IPS-18c (cell line): ENCODE data around the gene TMEM266.

Experiments used
- H3K4me3 ChIP-seq: 2 replicates; pipeline ENCODE4 v1.7.0; 2013; ENCODE audit warnings: low read depth, mild to moderate bottlenecking, low read length, moderate library complexity; ENCODE audit not compliant: insufficient read depth
- H3K9me3 ChIP-seq: one replicate; pipeline ENCODE4 v1.6.1; 2013; ENCODE audit warnings: mild to moderate bottlenecking, low read length, moderate library complexity; ENCODE audit not compliant: control insufficient read depth, insufficient read depth

TMEM266 gene

DNA sequence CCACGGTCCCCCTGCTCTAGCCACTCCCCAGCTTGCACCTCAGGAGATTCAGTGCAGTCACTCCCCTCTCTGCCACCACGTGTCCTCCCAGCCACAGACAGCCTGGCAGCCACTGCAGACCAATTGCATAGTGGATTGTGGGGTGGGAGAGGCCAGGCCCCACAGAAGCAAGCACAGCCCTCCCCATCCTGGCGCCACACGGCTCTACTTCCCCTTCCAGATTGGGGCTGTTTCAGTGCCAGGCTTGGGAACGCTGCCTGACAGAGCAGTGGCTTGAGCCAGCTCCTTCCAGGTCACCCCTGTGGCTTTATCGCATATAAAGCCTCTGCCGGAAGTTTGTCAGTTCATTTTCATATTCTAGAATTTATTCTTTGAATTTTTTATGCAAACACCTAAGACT lies 90.7 kb downstream of the TMEM266 start:
- Histone ChIP-seq H3K9me3 (no peaks in the 10 kb centered on the region), H3K4me3 (no peak overlapping the region)

DNA sequence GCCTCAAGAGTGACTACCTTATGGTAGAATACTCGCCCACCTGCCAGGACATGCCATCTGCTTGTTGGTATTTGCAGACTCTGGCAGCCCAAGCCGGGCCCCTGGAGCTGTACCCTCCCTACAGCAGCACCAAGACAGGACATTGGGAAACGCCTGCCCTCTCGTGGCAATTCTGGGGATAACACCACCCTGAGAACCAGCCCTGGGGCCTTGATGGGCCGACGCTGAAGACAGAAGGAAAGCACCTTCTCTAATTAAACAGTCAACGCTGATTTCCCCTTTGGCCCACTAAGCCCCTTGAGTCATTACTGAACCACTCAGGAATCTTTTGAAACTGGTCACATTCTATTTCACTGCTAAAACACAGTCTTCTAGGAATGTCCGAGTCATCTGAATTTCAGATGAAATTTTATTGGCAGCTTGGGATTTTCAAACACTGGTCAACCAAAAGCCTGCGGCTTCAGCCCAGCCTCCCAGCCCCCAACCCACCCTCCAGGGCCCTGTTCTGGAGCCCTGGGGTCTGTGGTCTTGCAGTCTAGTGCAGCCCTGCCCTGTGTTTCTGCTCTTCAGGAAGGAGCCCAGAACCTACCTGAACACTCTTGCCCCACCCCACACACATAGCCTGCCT lies 91.3 kb downstream of the TMEM266 start:
- H3K4me3 ChIP-seq, result no peak overlapping the region

DNA sequence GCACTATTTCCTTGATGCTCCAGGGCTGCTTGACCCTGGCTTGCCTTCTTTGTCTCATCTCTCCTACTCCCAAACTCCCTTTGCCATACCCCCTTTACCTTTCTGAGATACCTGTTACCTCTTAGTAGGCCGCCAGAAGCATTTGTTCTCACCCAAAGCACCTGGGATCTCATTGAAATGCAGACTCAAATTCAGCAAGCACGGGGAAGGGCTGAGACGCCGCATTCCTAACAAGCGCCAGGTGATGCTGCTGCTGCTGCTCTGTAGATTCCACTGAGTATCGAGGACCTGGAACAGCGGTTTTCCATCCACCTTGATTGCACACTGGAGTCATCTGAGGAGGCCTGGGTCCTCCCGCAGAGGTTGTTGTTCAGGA lies 91.8 kb downstream of the TMEM266 start:
- Histone ChIP-seq H3K4me3 (no peak overlapping the region), H3K9me3 (no peaks in the 10 kb centered on the region)

More for the DNA sequence above, 91.3 kb downstream of the TMEM266 start:
- H3K9me3 ChIP-seq, result no peaks in the 10 kb centered on the region

DNA sequence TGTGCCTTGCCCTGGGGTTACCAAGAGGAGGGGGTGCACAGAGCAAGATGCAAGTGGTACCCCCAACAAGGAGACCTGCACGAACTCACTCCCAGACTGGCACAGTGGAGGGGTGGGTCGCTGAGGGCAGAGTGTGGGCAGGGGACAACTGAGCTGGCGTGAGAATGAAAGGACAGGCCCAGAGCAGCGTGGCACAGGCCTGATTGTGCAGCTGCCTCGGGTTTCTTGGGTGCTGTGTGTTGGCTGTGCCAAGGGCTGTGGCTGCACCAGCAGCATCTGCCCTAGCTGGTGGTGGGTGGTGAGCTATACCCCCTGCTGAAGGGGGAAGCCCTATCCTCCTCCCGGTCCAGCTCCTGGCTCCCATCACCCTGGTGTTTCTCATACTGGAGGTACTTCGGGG lies 92.4 kb downstream of the TMEM266 start:
- Histone ChIP-seq H3K9me3 (no peaks in the 10 kb centered on the region), H3K4me3 (no peak overlapping the region)

DNA sequence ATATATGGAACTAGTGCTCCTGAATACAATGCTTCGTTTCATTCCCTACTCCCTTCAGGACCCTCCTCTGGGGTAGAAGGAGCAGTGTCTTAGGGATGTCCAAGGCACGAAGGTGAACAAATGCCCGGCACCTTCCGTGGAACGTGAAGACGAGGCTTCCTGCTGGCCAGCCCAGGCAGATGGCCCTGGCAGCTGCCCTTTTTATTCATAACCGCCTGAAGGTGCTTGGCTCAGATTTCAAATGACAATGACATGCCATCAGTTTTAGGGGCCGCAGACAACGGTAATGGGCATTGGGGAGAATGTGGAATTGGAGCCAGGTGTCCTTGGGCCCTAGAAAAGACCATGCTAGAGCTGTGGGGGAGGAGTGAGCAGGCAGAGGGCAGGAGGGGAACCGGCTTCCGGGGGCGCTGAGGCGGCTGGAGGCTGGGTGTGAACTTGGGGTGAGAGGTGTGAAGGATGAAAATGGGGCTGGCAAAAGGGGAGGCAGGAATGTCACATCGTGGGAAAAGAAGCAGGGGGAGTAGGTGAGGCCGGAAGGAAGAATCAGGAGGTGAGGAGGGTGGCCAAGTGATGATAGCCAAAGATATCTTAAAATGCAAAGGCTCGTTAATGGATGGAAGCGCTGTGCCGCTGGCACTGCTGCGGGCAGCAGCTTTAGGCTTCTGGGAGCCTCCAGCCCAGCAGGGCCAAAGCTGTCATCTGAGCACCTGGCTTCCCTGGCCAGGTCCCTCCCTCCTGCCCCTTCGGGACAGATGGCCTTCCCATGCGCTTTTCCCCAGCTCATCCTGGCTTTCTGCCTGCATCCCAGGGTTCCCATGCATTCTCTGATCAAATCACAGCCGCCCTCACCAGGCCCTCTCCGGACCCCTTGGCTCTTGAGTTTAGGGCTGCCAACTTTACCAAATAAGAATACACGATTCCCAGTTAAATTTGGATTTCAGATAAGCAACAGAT lies 93.7 kb downstream of the TMEM266 start:
- peak overlapping the region; percentile 15; the same call in 1 of the 2 replicates for H3K4me3 ChIP-seq
- no peaks in the 10 kb centered on the region for H3K9me3 ChIP-seq

DNA sequence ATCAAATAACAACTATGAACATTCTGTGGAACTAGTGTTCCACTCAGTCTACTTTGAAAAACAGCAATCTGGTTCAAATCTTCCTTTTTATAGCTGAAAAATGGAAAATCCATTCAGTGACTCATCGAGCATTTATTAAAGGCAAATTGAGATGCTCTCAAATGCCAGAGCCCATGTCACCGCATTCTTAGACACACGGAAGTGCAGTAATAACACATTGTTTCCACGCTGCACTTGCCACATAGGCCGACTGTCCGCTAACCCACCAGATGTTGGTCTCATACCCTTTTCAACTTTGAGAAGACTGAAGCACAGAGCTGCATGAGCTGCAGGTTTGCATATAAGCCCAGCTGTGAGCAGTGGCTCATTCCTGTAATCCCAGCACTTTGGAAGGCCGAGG lies 95.9 kb downstream of the TMEM266 start:
- Histone ChIP-seq H3K9me3 (no peaks in the 10 kb centered on the region), H3K4me3 (no peak overlapping the region)

DNA sequence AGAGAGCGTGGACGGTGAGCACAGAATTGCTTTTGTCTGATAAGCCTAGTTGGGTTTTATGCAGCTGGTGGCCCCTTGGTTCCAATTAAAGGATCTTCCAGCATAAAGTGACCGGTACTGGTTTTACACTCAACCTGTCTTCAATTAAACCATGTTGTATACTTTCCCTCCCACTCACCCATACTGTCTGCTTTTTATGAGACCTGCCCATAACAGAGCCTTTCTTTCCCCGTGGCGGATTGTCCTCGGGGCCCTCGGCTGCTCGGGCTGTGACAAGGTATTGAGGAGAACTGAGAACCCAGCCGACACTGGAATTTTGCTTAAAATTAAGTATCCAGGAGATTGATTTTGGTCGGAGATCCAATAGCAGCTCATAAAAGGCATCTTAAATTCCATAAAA lies 98.4 kb downstream of the TMEM266 start:
- Histone ChIP-seq H3K9me3 (no peaks in the 10 kb centered on the region), H3K4me3 (no peak overlapping the region)

DNA sequence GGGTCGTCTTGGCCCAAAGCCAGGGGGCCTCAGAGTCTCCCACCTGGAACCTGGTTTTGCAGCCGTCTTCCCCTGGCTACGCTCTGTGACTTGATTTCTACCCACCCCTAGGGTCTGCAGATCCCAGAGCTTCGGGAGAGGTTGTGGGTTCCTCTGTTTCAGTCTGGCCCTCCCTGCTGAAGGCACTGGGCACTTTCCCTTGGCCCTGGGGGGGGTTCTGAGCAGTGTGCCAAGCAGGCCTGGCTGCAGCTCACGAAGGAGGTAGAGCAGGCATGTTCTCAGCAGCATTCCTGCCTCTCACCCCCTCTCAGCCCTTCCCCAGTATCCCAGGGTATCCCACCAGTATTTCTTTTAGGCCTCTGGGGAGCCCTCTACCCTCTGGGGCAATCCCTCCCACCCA lies 99.0 kb downstream of the TMEM266 start:
- H3K9me3 ChIP-seq, result no peaks in the 10 kb centered on the region
- H3K4me3 ChIP-seq, result no peak overlapping the region

DNA sequence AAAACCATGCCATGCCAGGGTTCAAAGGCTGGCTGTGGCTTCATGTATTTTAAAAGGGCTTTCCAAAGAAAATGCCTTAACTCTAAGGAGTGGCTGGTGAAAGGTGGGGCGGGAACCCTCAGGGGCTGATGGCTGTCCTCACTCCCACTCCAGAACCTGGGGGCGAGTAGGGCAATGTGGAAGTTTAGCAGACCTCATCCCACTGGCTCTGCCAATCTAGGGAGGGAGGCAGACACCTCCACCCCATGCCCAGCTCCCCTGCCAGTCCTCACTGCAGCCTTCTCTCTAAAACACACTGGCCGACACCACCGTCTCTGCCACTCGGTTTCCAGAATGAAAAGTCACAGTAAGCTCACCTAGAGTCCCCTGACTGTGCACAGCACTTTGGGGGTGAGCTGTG lies 99.5 kb downstream of the TMEM266 start:
- H3K4me3 ChIP-seq, result no peak overlapping the region
- H3K9me3 ChIP-seq, result no peaks in the 10 kb centered on the region

DNA sequence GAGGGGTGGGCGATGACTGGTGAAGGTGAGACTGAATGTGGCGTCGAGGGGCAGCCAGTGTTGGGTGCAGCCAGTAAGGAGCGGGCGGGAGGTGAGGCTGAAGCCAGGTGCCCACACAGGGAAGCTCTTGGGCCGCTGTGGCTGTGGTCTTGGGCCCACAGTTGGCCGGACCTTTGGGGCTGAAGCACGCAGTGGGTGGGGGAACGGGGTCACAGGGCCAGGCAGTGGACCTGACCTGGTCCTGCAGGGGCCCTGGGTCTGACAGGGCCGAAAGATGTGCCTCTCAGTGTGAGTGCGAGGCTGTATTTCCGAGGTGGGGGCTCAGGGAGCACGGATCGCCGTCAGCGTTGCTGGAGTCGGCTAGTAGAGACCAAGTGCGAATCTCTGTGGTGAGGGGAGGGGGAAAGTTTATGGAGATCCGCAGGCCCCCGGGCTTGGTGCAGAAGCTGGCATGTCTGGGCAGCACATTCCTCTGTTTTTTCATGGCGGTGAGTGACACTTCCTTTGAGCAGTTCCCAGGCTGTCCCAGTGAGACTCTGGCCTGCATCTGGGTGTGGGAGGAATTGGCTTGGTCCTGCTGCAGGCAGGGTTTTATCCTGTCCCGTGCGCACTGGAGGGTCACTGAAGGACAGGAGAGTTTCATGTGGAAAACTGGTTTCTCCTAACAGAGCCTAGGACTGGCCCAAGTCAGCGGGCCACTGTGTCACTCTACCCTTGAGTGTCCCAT lies 100.8 kb downstream of the TMEM266 start:
- no peaks in the 10 kb centered on the region for H3K9me3 ChIP-seq
- no peak overlapping the region for H3K4me3 ChIP-seq

DNA sequence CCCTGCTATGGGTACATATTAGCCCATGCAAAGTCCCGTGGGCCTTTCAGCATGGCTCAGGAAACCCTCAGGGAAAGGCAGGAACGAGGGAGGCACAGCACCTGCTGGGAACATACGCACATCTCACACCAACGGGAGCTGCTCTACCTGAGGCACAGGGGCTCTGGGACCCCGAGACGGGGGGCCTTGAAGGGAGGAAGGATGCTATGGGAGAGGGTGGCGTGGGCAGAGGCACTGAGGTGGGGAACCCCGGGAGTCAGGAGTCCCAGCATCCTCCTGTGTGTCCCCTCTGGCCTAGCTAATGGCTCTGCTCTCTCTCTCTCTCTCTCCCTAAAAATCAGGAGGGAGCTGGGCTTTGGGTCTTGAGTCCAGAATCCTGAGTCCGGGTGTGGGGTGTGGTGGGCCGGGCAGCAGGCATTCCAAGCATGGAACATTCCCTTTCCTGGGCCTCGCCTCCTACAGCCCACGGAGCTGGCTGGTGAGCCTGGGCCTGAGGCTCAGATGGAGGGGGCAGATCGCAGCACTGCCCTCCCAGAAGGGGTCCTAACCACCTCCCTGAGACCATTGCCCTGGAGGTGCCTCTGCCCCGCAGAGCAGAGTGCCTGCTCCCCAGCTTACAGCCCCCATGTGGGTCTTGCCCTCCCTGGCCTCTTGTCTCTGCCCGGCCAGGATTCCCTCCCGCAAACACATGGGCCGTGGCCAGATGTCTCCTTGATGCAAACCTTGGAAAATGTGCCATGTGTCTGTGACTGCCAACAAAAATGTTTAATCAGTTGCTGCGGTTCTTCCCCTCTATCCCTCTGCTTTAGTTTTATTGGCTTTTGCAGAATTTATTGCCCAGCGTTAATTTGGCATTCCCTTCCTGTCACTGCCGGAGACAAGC lies 101.6 kb downstream of the TMEM266 start:
- no peaks in the 10 kb centered on the region for H3K9me3 ChIP-seq
- no peak overlapping the region; the same call in 1 of the 2 replicates for H3K4me3 ChIP-seq

DNA sequence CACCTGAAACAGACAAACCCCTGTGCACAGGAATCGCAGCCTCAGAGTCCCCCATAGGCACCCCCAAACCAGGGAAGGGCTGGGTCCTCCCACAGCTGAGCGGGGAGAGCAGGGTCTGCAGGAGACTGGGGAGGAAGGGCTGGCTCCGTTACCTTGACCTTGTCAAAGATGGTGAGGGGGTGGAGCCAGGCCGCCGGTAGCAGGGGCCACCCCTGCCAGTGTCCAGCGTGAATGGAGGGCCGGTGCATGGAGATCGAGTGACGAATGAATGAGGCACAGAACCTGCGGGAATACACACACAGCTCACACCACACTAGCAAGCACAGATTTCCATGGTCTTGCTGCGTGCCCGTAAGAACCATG lies 102.2 kb downstream of the TMEM266 start:
- no peaks in the 10 kb centered on the region for H3K9me3 ChIP-seq
- no peak overlapping the region; the same call in 1 of the 2 replicates for H3K4me3 ChIP-seq

DNA sequence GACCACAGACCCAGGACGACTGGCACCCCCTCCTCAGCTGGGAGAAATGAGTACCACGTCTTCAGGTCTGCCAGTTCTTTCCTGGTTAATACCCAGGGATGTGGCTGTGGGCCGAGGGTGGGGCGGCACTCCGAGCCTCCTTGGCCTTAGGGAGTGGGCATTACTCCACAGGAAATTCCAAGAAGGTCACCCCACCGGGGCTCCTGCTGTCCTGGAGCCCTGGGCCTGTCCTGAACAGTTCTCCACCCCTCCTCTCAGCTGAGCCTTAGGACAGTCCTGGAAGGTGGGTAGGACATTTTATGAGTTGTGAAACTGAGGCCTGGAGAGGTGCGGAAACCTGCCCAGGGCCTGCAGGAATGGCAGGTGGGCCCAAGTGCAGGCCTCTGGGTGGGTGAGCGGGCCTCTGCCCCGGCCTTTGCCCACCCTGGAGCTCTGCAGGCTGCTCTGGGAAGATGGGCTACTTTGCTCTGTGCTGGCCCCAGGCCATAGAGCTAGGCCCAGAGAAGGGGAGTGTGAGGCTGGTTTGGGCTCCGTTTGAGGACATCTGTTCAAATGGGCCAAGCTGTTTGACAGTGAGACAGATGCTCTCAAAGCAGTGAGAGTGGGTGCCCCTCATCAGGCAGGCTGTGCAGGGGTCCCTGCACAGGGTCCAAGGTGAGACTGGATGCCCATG lies 103.1 kb downstream of the TMEM266 start:
- Histone ChIP-seq H3K9me3 (no peaks in the 10 kb centered on the region), H3K4me3 (no peak overlapping the region)

DNA sequence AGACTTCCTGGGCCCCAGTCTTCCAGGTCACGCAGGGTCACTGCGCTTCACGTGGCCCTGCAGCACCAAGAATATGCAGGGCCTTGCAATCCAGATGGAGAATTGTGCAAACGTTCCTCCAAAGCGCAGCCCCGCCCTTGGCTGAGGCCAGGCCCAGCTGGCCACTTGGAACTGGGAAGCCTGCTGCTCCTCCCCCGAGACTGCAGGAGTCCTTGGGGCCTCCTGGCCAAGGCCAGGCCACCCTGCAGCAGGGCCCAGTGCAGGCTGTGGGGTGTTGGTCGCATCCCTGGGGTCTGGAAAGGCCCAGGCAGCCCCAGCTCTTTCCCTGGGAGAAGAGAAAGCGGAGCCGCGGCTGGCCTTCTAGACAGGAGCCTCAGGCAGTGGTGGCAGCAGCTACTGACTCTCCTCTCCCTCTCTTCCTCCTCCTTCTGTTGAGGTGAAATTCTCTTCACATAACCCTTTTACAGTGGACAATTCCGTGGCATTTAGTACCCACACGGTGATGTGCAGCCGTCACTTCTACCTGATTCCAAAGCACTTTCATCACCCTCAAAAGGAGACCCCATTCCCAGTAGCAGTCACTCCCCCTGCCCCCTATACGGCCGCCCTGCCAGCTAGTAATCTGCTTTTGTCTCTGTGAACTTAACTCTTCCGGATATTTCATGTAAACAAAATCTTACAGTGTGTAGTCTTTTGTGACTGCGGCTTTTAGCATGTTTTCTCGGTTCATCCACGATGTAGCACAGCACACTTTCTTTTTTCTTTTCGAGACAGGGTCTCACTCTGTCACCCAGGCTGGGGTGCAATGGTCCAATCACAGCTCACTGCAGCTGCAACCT lies 103.9 kb downstream of the TMEM266 start:
- Histone ChIP-seq H3K9me3 (no peaks in the 10 kb centered on the region), H3K4me3 (no peak overlapping the region)

DNA sequence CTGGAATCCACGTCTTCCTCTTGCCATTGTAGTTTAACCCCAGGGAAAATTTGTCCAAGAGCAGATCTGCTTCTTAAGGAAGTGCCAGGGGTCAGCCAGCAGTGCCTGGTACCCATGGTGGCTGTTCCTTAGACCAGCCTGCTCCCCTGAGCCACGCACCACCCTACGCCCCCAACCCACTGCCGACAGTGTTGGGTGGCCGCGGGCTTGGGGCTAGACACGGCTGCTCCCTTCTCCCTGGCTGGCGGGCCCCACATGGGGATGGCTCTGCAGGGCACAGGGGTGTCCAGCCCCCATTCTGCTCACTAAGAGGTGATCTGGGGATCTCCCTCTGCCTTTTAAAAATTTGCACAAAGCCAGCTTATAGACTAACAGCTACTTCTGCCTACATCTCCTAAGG lies 104.8 kb downstream of the TMEM266 start:
- H3K9me3 ChIP-seq, result no peaks in the 10 kb centered on the region
- no peak overlapping the region for H3K4me3 ChIP-seq

DNA sequence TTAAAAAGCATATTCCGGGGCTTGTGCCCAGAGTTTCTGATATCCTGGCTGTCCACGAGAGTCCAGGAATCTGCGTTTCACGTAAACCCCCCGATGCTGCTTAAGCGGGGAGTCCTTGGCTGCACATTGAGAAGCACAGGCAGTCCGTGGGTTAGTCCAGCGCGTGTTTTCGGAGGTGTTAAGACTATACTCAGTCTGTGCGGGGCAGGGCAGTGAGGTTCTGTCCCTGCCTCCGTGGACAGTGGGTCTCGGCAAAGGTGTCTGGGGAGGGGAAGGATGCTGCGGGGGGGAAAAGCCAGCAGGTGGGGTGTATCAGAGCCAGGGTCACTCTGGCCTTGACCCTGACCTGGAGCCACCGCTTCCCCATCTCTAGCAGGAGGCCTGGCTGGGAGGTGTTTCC lies 106.2 kb downstream of the TMEM266 start:
- Histone ChIP-seq H3K4me3 (no peak overlapping the region), H3K9me3 (no peaks in the 10 kb centered on the region)
